ENCODE measurements around the gene LILRA6.
"Not testable (repeated sequence)": the region's sequence is repeated elsewhere in the genome, so short reads cannot be mapped to it uniquely, and the experiment has no call there.

GRCh38 chr19:54240372-54241336, 1.9 kb downstream of the LILRA6 start:
- TF ChIP-seq CTCF (conservative IDR thresholded peaks at IDR 0.05; ENCODE audit: low read length); EZH2phosphoT487 (IDR thresholded peaks at IDR 0.05; ENCODE audit: borderline replicate concordance, low read depth, low read length): not testable (repeated sequence)
